Mesothelial cell of epicardium (in vitro differentiated cells): Measurements from ENCODE around the gene APC2. TPM values are rescaled to one million over a fixed set of nuclear protein-coding genes. Genes with fewer than 3 reads are reported as not detected.

Experiments
- DNase-seq, 2 experiments: peaks; one replicate each; pipeline ENCODE4 v3.0.0; 2021; ENCODE audit warnings: low spot score in 2 of 2; ENCODE audit not compliant: unreplicated experiment in 2 of 2
- H3K27ac Mint-ChIP-seq: 2 replicates; pipeline ENCODE4 v1.8.0; 2021; ENCODE audit warnings: mixed read lengths
- H3K27me3 Mint-ChIP-seq: 2 replicates; pipeline ENCODE4 v1.8.0; 2021; ENCODE audit warnings: low read depth, mixed read lengths
- H3K36me3 Mint-ChIP-seq: 2 replicates; pipeline ENCODE4 v1.8.0; 2021; ENCODE audit warnings: mixed read lengths
- H3K4me1 Mint-ChIP-seq: 2 replicates; pipeline ENCODE4 v1.8.0; 2021; ENCODE audit warnings: mixed read lengths
- H3K4me3 Mint-ChIP-seq: 2 replicates; pipeline ENCODE4 v1.8.0; 2021; ENCODE audit warnings: mild to moderate bottlenecking, moderate library complexity, mixed read lengths
- H3K9me3 Mint-ChIP-seq: 2 replicates; pipeline ENCODE4 v1.8.0; 2021; ENCODE audit warnings: mixed read lengths
- CTCF ChIP-seq: fragments of 200-600 bp; sonication (generic); IDR thresholded peaks from one replicate; pipeline ENCODE4 v1.5.0; 2021; ENCODE audit warnings: antibody characterized with exemption; ENCODE audit not compliant: unreplicated experiment
- total RNA-seq: library from RNA; stranded (reverse); gene quantifications from 3 replicates; pipeline ENCODE4 v1.2.1, GENCODE V29; 2021

Gene APC2
- total RNA-seq, 1 donor from 2014 or later = 2.3 TPM

DNA sequence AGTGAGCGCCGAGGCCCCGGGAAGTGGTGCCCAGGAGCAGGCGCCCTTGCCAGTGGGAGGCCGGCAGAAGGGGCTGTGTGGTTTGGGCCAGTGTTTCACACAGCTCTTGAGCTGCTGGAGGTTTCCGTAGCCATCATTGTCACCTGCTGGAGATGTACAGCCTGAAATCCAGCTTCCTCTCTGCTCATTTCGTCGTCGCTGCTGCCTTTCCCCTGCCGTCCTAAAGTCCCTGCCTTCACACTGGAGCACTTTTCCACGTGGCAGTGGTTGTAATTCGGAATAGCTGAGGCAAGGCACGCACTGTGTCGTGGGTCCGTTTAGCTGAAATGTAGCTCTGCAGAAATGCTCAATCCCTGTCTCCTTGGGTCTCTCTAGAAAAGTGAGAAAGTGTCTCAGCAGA is 29.3 kb upstream of the APC2 start:
- H3K9me3 Mint-ChIP-seq = no peaks in the 10 kb centered on the region
- DNase-seq = no peak
- H3K36me3 Mint-ChIP-seq = peaks cover 21% of the 10 kb centered on the region
- H3K27ac Mint-ChIP-seq = no peak overlapping the region
- no peaks in the 10 kb centered on the region for H3K27me3 Mint-ChIP-seq
- no peak overlapping the region for H3K4me3 Mint-ChIP-seq
- peaks cover 35% of the 10 kb centered on the region for H3K4me1 Mint-ChIP-seq
- no peak for TF ChIP-seq CTCF

DNA sequence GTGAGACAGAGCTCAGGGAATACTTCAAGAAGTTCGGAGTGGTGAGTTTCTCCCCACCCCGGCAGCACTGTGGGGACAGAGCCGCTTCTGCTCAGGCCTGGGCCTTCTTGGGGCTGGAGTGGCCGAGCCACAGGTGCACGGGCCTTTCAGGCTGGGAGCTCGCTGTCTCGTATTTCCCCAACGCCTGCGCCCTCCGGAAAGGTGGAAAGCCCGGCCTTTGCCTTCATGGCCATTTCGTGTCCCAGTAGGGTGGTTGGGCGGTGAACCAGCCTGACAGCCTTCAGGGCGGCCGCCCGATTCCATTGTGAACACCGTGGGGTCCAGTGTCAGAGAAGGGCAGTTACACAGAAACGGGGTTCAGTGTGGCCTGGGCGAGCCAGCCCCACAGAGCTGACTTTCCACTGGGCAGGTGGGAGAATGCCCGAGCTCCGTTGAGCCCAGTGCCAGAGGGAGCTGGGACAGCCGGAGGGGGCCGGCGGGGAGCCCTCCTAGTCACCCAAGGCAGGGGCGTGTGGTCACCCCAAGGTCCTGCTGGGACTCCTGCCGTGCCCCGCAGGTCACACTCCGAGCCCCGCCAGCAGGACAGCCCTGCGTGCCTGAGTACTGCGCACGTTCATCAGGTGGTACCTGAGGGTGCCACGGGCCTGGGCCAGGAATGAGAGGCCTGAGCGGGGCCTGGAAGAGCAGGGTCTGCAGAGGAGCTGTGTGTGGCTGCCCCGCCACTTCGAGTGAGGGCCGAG is 28.5 kb upstream of the APC2 start:
- no peak for TF ChIP-seq CTCF
- H3K4me1 Mint-ChIP-seq = peaks cover 27% of the 10 kb centered on the region
- H3K9me3 Mint-ChIP-seq = no peaks in the 10 kb centered on the region
- no peaks in the 10 kb centered on the region for H3K27me3 Mint-ChIP-seq
- peaks cover 22% of the 10 kb centered on the region for H3K36me3 Mint-ChIP-seq
- DNase-seq = no peak
- no peak overlapping the region for H3K27ac Mint-ChIP-seq
- H3K4me3 Mint-ChIP-seq = no peak overlapping the region

GRCh38 chr19:1421958-1422305 is 28.0 kb upstream of the APC2 start:
- Mint-ChIP-seq H3K4me3 (no peak overlapping the region), H3K27me3 (no peaks in the 10 kb centered on the region), H3K36me3 (peaks cover 22% of the 10 kb centered on the region), H3K9me3 (no peaks in the 10 kb centered on the region), H3K27ac (peak overlapping the region; percentile 30), H3K4me1 (peaks cover 21% of the 10 kb centered on the region)
- no peak for DNase-seq
- TF ChIP-seq CTCF = no peak

GRCh38 chr19:1422360-1422759 is 27.6 kb upstream of the APC2 start:
- H3K36me3 Mint-ChIP-seq = peaks cover 22% of the 10 kb centered on the region
- no peak for DNase-seq
- peak overlapping the region; percentile 30 for H3K27ac Mint-ChIP-seq
- peaks cover 17% of the 10 kb centered on the region for H3K4me1 Mint-ChIP-seq
- H3K4me3 Mint-ChIP-seq = no peak overlapping the region
- TF ChIP-seq CTCF = no peak
- no peaks in the 10 kb centered on the region for H3K27me3 Mint-ChIP-seq
- H3K9me3 Mint-ChIP-seq = no peaks in the 10 kb centered on the region

- peak overlapping the region; percentile 77 for H3K27ac Mint-ChIP-seq
- DNase-seq = no peak
- H3K4me1 Mint-ChIP-seq = peaks cover 11% of the 10 kb centered on the region
- no peaks in the 10 kb centered on the region for H3K9me3 Mint-ChIP-seq
- no peak overlapping the region for H3K4me3 Mint-ChIP-seq
- H3K36me3 Mint-ChIP-seq = peaks cover 22% of the 10 kb centered on the region
- TF ChIP-seq CTCF = no peak
- no peaks in the 10 kb centered on the region for H3K27me3 Mint-ChIP-seq
Observed at GRCh38 chr19:1422943-1423342, 27.0 kb upstream of the APC2 start.
